ENCODE data around the gene ESRP2.

GRCh38 chr16:68275611-68276191 lies 39.8 kb upstream of the ESRP2 start:
- no peak for TF ChIP-seq CTCF (IDR thresholded peaks at IDR 0.05)
- no peak for TF ChIP-seq POLR2A (IDR thresholded peaks at IDR 0.05)
